Measurements from ENCODE around the gene TPSG1.

Gene TPSG1

DNA sequence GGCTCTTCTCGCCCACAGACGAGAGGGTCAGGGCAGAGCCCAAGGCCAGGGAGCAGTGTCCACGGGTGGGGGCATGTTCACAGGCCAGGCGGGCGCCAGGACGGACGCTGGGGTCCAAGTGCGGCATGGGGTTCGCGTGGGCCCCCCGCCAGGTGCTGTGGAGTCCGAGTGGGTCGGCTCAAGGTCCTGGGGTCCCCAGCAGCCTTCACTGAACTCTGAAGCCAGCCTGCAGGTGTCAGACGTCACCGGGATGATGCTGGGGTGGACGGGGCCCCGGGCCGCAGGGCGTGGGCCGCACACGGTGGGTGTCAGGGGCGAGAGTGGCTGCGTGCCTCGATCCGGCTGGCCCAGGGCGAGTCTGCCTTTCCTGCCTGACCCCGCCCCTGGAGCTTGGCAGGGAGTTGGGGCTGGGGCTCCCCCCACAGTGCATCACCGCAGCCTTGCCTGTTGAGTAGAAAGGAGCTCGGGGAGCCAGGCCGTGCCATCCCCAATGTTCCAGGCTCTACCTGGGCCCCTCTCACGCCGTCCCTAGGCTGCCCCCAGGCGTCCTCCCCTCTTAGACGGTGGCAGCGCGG lies 53.1 kb downstream of the TPSG1 start:
- H3K36me3 ChIP-seq (ENCODE audit: low read depth), result no peaks in the 10 kb centered on the region
- H3K4me1 ChIP-seq (ENCODE audit: insufficient read depth, poor library complexity, severe bottlenecking), result no peaks in the 10 kb centered on the region
- peaks cover 15% of the 10 kb centered on the region for H3K27me3 ChIP-seq (ENCODE audit: insufficient read depth, poor library complexity, severe bottlenecking)
- no peak for ATAC-seq (ENCODE audit: low read depth)
- H3K9me3 ChIP-seq (ENCODE audit: severe bottlenecking), result no peaks in the 10 kb centered on the region
- DNase-seq (ENCODE audit: low spot score), result no peak
- no peak for TF ChIP-seq CTCF (IDR thresholded peaks at IDR 0.05; ENCODE audit: poor library complexity, severe bottlenecking)
- H3K27ac ChIP-seq (ENCODE audit: poor library complexity, severe bottlenecking), result no peak overlapping the region
- H3K4me3 ChIP-seq (ENCODE audit: severe bottlenecking), result no peak overlapping the region
